ENCODE results near the gene ARID5A. TPM values are rescaled to one million over a fixed set of nuclear protein-coding genes. Genes with fewer than 3 reads are reported as not detected.

Gene ARID5A
- total RNA-seq, 2 experiments from 2014 or later = 47.2 to 50.5 TPM

DNA sequence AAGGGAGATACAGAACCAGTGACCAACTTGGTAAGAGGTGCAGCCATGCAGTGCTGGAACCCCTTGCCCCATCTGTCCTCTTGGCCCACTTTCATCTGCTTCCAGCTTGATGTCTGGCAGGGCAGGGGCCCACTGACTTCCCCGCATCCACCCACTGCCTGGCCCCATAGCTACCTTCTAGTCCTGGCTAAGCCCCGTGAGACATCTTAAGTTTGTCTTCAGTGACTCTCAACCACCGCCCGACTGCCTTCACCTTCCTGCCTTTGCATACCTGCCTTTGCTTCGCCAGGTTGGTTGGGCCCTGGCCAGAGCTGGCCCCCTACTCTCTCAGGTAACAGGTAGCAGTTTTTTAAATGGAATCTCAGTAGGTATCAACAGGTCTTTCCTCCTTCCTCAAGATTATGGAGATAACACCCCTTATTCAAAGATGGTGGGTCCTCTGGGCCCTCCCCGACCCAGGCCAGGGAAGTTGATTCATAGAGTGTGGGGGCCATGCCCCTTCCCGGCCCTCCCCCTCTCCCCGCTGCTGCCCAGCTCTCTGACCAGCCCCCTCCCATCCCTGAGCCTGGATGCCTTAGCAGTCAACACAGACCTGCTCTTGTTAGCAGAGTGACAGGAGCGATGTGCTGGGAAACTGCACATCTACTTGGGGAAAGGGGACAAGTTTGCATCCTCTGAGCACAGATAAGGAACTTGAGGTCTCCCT is 2.8 kb downstream of the ARID5A start:
- peaks cover 63% of the 10 kb centered on the region for H3K4me1 Mint-ChIP-seq
- no peaks in the 10 kb centered on the region for H3K9me3 Mint-ChIP-seq
- DNase-seq = peak; percentile 41
- ChIA-PET CTCF (interaction anchor here (0.8 to 3.8 kb wide), 8 partner anchors 9 to 44 kb away, joined by 3 to 21 read pairs (median 5); no protein-coding TSS in a partner anchor), POLR2A (no interaction called here)
- H3K27me3 Mint-ChIP-seq = no peaks in the 10 kb centered on the region
- H3K4me3 Mint-ChIP-seq = peak overlapping the region; percentile 88
- peak overlapping the region; percentile 98 for H3K27ac Mint-ChIP-seq
- peaks cover 46% of the 10 kb centered on the region for H3K36me3 Mint-ChIP-seq (ENCODE audit: low read depth)

DNA sequence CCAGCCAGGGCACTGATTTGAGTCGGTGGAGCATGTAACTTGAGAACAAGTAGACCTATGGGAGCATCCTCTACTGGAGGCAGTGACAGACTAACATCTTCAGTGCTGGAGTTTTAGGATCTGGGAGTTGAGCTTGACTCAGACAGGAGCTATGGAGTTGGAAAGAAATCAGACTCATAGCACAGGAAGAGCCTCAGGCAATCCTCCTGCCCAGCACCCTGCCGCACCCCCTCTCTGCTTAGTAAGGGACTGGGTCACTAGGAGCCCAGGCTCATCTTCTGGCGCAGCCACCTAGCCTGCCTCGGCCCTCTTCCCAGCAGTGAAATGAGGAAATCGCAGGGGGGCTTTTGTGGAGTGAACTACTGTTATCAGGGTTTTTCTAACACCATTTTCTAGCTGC is 3.6 kb downstream of the ARID5A start:
- ChIA-PET CTCF (interaction anchor here (0.7 to 3.8 kb wide), 10 partner anchors 10 to 221 kb away, joined by 3 to 21 read pairs (median 3); no protein-coding TSS in a partner anchor), POLR2A (no interaction called here)
- peak overlapping the region; percentile 98 for H3K27ac Mint-ChIP-seq
- peak overlapping the region; percentile 88 for H3K4me3 Mint-ChIP-seq
- peaks cover 65% of the 10 kb centered on the region for H3K4me1 Mint-ChIP-seq
- no peaks in the 10 kb centered on the region for H3K9me3 Mint-ChIP-seq
- peaks cover 51% of the 10 kb centered on the region for H3K36me3 Mint-ChIP-seq (ENCODE audit: low read depth)
- no peak for DNase-seq
- H3K27me3 Mint-ChIP-seq = no peaks in the 10 kb centered on the region

DNA sequence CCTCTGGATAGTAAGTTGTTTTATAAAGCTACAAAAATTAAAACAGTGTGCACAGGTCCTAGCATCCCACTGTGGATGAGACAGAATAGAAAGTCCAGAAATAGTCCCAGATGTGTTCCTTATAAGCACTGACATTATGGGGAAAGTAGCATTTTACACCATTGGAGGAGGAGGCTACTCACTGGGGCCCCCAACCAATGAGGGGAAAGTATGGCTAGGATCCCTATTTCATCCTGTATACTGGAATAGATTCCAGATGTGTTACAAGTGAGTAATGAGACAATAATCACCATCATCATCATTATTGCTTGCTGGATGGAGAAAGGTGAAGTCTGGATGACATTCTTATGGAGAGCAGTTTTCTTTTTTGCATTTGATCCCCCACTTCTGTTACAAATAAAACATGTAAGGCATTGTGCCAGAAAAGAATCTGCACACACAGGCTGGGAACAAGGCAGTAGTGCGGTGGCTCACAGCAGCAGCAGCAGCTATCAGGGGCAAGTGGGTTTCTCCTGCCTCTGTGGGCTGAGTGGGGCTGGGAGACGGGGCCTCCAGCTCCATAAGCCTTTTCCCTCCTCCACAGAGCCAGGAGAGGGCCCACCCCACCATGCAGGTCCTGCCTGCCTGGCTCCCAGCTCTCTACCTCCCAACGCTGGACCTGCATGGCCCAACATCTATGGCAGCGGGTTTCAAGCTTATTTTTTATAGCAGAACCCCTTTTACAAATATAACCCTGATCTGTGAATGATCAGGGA is 5.0 kb downstream of the ARID5A start:
- peaks cover 68% of the 10 kb centered on the region for H3K4me1 Mint-ChIP-seq
- ChIA-PET CTCF (interaction anchor here (1.0 to 3.8 kb wide), 3 partner anchors 10 to 31 kb away, joined by 3 to 21 read pairs (median 5); no protein-coding TSS in a partner anchor), POLR2A (interaction anchor here (1.1 kb wide), 1 partner anchor 8 kb away, joined by 3 read pairs; no protein-coding TSS in a partner anchor)
- H3K27ac Mint-ChIP-seq = no peak overlapping the region
- H3K4me3 Mint-ChIP-seq = no peak overlapping the region
- peaks cover 65% of the 10 kb centered on the region for H3K36me3 Mint-ChIP-seq (ENCODE audit: low read depth)
- no peaks in the 10 kb centered on the region for H3K9me3 Mint-ChIP-seq
- H3K27me3 Mint-ChIP-seq = no peaks in the 10 kb centered on the region
- no peak for DNase-seq

- POLR2A ChIA-PET = interaction anchor here (1.1 kb wide), 1 partner anchor 9 kb away, joined by 3 read pairs; no protein-coding TSS in a partner anchor
- no peak overlapping the region for H3K27ac Mint-ChIP-seq
- CTCF ChIA-PET = interaction anchor here (1.0 to 3.8 kb wide), 5 partner anchors 9 to 221 kb away, joined by 3 to 21 read pairs (median 4); no protein-coding TSS in a partner anchor
- no peak for DNase-seq
- peaks cover 77% of the 10 kb centered on the region for H3K4me1 Mint-ChIP-seq
- no peaks in the 10 kb centered on the region for H3K9me3 Mint-ChIP-seq
- H3K4me3 Mint-ChIP-seq = no peak overlapping the region
- no peaks in the 10 kb centered on the region for H3K27me3 Mint-ChIP-seq
- peaks cover 71% of the 10 kb centered on the region for H3K36me3 Mint-ChIP-seq (ENCODE audit: low read depth)
These were observed 5.9 kb downstream of the ARID5A start for GRCh38 chr2:96542357-96542977.

GRCh38 chr2:96546321-96546720 is 9.8 kb downstream of the ARID5A start:
- ChIA-PET POLR2A (no interaction called here), CTCF (interaction anchor here (1.4 kb wide), 1 partner anchor 8 kb away, joined by 4 read pairs; no protein-coding TSS in a partner anchor)
- Mint-ChIP-seq H3K9me3 (no peaks in the 10 kb centered on the region), H3K27me3 (no peaks in the 10 kb centered on the region), H3K36me3 (ENCODE audit: low read depth) (peaks cover 59% of the 10 kb centered on the region), H3K4me3 (peak overlapping the region; percentile 2), H3K27ac (peak overlapping the region; percentile 52), H3K4me1 (peaks cover 58% of the 10 kb centered on the region)
- no peak for DNase-seq

- POLR2A ChIA-PET = no interaction called here
- H3K4me1 Mint-ChIP-seq = peaks cover 55% of the 10 kb centered on the region
- DNase-seq = peak; percentile 37
- H3K36me3 Mint-ChIP-seq (ENCODE audit: low read depth) = peaks cover 54% of the 10 kb centered on the region
- CTCF ChIA-PET = interaction anchor here (0.5 to 2.2 kb wide), 3 partner anchors 8 to 314 kb away, joined by 3 to 7 read pairs (median 4); no protein-coding TSS in a partner anchor
- peak overlapping the region; percentile 52 for H3K27ac Mint-ChIP-seq
- H3K9me3 Mint-ChIP-seq = no peaks in the 10 kb centered on the region
- no peaks in the 10 kb centered on the region for H3K27me3 Mint-ChIP-seq
- peak overlapping the region; percentile 12 for H3K4me3 Mint-ChIP-seq
These were observed 10.2 kb downstream of the ARID5A start for GRCh38 chr2:96546797-96547196.

DNA sequence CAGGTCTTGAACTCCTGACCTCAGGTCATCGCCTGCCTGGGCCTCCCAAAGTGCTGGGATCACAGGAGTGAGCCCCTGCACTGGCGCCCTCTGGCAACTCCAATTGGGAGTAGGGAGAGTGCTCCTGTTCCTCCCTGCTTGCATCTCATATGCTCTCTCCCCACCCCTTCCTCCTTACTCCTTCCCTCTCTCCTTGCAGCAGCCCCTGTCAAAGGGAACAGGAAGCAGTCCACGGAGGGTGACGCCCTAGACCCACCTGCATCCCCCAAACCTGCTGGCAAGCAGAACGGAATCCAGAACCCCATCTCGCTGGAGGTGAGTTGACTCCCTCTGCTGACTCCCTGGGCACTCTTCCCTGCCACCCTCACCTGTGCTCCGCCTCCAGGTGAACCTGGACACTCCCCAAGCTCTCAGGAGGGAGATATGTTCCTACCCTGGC is 10.7 kb downstream of the ARID5A start:
- H3K4me3 Mint-ChIP-seq = no peak overlapping the region
- H3K4me1 Mint-ChIP-seq = peaks cover 54% of the 10 kb centered on the region
- ChIA-PET CTCF (interaction anchor here (0.5 to 2.2 kb wide), 4 partner anchors 9 to 435 kb away, joined by 3 to 7 read pairs (median 4); no protein-coding TSS in a partner anchor), POLR2A (no interaction called here)
- peaks cover 54% of the 10 kb centered on the region for H3K36me3 Mint-ChIP-seq (ENCODE audit: low read depth)
- H3K9me3 Mint-ChIP-seq = no peaks in the 10 kb centered on the region
- DNase-seq = no peak
- H3K27ac Mint-ChIP-seq = peak overlapping the region; percentile 58
- H3K27me3 Mint-ChIP-seq = no peaks in the 10 kb centered on the region

DNA sequence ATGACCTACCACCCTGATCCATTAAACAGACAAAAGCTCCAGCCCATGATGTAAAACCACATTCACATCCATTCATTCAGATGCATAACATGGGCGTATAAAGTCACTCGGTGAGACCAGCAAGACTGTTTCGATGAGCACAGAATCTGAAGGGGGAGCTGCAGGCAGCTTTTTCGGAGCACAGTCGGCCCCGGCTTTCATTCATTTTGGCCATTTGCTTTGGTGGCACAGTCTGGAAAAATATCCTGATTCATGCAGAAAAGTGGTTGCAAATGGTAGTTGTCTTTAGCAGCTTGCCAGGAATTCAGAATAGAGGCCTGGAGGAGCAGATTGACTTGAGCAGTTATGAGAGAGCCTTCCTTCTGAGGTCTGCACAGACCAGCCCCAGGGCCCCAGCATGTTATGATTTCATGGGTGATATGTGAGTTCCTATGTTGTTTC is 11.2 kb downstream of the ARID5A start:
- Mint-ChIP-seq H3K4me1 (peaks cover 53% of the 10 kb centered on the region), H3K27ac (peak overlapping the region; percentile 58), H3K9me3 (no peaks in the 10 kb centered on the region), H3K36me3 (ENCODE audit: low read depth) (peaks cover 51% of the 10 kb centered on the region), H3K27me3 (no peaks in the 10 kb centered on the region), H3K4me3 (no peak overlapping the region)
- no peak for DNase-seq
- CTCF ChIA-PET = interaction anchor here (0.6 to 2.2 kb wide), 8 partner anchors 9 to 435 kb away, joined by 3 to 7 read pairs (median 4); no protein-coding TSS in a partner anchor
- POLR2A ChIA-PET = no interaction called here

DNA sequence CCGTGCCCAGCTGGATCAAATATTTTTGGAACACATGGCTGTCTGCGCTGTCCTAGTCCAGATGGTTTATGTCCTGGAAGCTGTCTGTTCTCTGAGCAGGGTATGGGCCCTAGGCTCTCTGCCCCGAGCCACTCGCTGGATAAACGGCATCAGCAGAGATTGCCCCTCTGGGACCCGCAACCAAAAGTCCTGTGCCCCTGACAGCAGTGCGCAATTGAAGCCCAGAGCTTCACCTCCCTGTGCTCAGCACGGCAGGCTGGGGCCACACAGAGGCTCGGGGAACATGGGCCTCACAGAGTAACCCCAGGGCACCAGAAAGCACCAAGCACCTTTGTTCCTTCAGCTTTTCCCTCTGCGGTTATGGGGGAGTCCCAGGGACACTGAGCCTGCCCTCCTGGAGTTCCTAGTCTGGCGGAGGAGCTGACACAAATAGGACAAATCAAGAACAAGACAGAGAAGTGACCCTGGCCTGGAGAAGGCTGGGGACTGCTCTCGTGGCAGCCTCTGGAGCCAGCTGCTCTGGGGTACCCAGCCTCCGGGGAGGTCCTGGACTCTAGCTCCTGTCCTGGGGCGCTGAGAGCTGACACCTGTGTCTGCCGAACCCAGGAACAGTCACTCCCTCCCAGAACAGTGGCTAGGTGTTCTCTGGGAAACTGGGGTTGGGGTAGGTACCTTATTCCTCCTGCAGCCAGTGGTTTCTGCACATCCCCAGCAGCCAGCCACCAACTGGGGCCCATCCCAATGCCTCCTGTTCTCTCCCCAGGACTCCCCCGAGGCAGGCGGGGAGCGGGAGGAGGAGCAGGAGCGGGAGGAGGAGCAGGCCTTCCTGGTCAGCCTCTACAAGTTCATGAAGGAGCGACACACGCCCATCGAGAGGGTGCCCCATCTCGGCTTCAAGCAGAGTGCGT is 12.3 kb downstream of the ARID5A start:
- POLR2A ChIA-PET = no interaction called here
- no peaks in the 10 kb centered on the region for H3K9me3 Mint-ChIP-seq
- H3K27ac Mint-ChIP-seq = no peak overlapping the region
- H3K36me3 Mint-ChIP-seq (ENCODE audit: low read depth) = peaks cover 47% of the 10 kb centered on the region
- H3K4me1 Mint-ChIP-seq = peaks cover 51% of the 10 kb centered on the region
- H3K27me3 Mint-ChIP-seq = no peaks in the 10 kb centered on the region
- CTCF ChIA-PET = interaction anchor here (0.5 to 2.2 kb wide), 7 partner anchors 10 to 144 kb away, joined by 3 to 7 read pairs (median 4); no protein-coding TSS in a partner anchor
- no peak overlapping the region for H3K4me3 Mint-ChIP-seq
- no peak for DNase-seq

- peaks cover 41% of the 10 kb centered on the region for H3K36me3 Mint-ChIP-seq (ENCODE audit: low read depth)
- no peak for DNase-seq
These were observed 12.9 kb downstream of the ARID5A start for GRCh38 chr2:96549466-96549785.

GRCh38 chr2:96549967-96550786 is 13.6 kb downstream of the ARID5A start:
- Mint-ChIP-seq H3K27ac (no peak overlapping the region), H3K4me1 (peaks cover 50% of the 10 kb centered on the region), H3K27me3 (no peaks in the 10 kb centered on the region), H3K9me3 (no peaks in the 10 kb centered on the region), H3K36me3 (ENCODE audit: low read depth) (peaks cover 36% of the 10 kb centered on the region), H3K4me3 (no peak overlapping the region)
- DNase-seq = no peak
- ChIA-PET CTCF (interaction anchor here (1.0 to 1.5 kb wide), 3 partner anchors 10 to 23 kb away, joined by 3 to 5 read pairs (median 4); no protein-coding TSS in a partner anchor), POLR2A (interaction anchor here (0.9 kb wide), 1 partner anchor 23 kb away, joined by 3 read pairs; no protein-coding TSS in a partner anchor)

More at GRCh38 chr2:96549466-96549785, 12.9 kb downstream of the ARID5A start:
- peaks cover 51% of the 10 kb centered on the region for H3K4me1 Mint-ChIP-seq
- H3K27ac Mint-ChIP-seq = no peak overlapping the region
- ChIA-PET CTCF (interaction anchor here (0.5 to 1.5 kb wide), 3 partner anchors 10 to 18 kb away, joined by 3 to 5 read pairs (median 4); no protein-coding TSS in a partner anchor), POLR2A (no interaction called here)
- H3K27me3 Mint-ChIP-seq = no peaks in the 10 kb centered on the region
- H3K4me3 Mint-ChIP-seq = no peak overlapping the region
- H3K9me3 Mint-ChIP-seq = no peaks in the 10 kb centered on the region
